GM23338 (cell line): ENCODE results near the gene SNAPIN. TPM values are rescaled to one million over a fixed set of nuclear protein-coding genes. Genes with fewer than 3 reads are reported as not detected.
A peak's percentile ranks its signal among the peaks of the same experiment; 100 is the strongest.

Experiments used
- ATAC-seq: fragments of 200-7000 bp; cut with Tn5 transposase; 3 replicates; pipeline ENCODE4 v1.9.1; 2020
- DNase-seq: peaks from one replicate; pipeline ENCODE4 v3.0.0-alpha.2; 2015; ENCODE audit warnings: low spot score
- H2AFZ ChIP-seq: fragments of 200-600 bp; sonication (generic); 2 replicates; pipeline ENCODE4 v1.8.0; 2016; ENCODE audit warnings: antibody characterized with exemption, mild to moderate bottlenecking, moderate library complexity
- H3F3A ChIP-seq: fragments of 200-600 bp; sonication (generic); replicated peaks from 2 replicates; pipeline ENCODE4 v1.8.0; 2017; ENCODE audit warnings: antibody characterized with exemption, mixed run types, low read depth
- H3K27ac ChIP-seq: fragments of 200-600 bp; sonication (generic); 2 replicates; pipeline ENCODE4 v1.6.1; 2016; ENCODE audit warnings: low read depth
- H3K27me3 ChIP-seq: fragments of 200-600 bp; sonication (generic); 2 replicates; pipeline ENCODE4 v1.8.0; 2016; ENCODE audit warnings: mild to moderate bottlenecking, mixed run types, moderate library complexity; ENCODE audit not compliant: insufficient read depth
- H3K36me3 ChIP-seq: fragments of 200-600 bp; sonication (generic); 2 replicates; pipeline ENCODE4 v1.8.0; 2016; ENCODE audit warnings: mild to moderate bottlenecking; ENCODE audit not compliant: insufficient read depth
- H3K4me1 ChIP-seq: fragments of 200-600 bp; sonication (generic); 2 replicates; pipeline ENCODE4 v1.8.0; 2016; ENCODE audit warnings: mild to moderate bottlenecking, moderate library complexity; ENCODE audit not compliant: insufficient read depth
- H3K4me2 ChIP-seq: fragments of 200-600 bp; sonication (generic); 2 replicates; pipeline ENCODE4 v1.7.1; 2017; ENCODE audit warnings: mixed run types
- H3K4me3 ChIP-seq: fragments of 200-600 bp; sonication (generic); 2 replicates; pipeline ENCODE4 v1.6.1; 2016; ENCODE audit warnings: mixed run types
- H3K79me2 ChIP-seq: fragments of 200-600 bp; sonication (generic); replicated peaks from 2 replicates; pipeline ENCODE4 v1.8.0; 2017; ENCODE audit warnings: mild to moderate bottlenecking; ENCODE audit not compliant: insufficient read depth
- H3K9me2 ChIP-seq: fragments of 200-600 bp; sonication (generic); 2 replicates; pipeline ENCODE4 v1.8.0; 2017; ENCODE audit not compliant: insufficient read depth
- H4K20me1 ChIP-seq: fragments of 200-600 bp; sonication (generic); replicated peaks from 2 replicates; pipeline ENCODE4 v1.8.0; 2017; ENCODE audit warnings: mild to moderate bottlenecking; ENCODE audit not compliant: insufficient read depth
- H3K27ac Mint-ChIP-seq: 2 replicates; pipeline ENCODE4 v1.8.0; 2020; ENCODE audit warnings: inconsistent platforms, mild to moderate bottlenecking, moderate library complexity, mixed read lengths
- H3K27me3 Mint-ChIP-seq: 3 replicates; pipeline ENCODE4 v1.8.0; 2022; ENCODE audit warnings: low read depth, mild to moderate bottlenecking, moderate library complexity, mixed read lengths, inconsistent platforms; ENCODE audit not compliant: insufficient read depth, poor library complexity
- H3K36me3 Mint-ChIP-seq: 3 replicates; pipeline ENCODE4 v1.8.0; 2021; ENCODE audit warnings: low read depth, mild to moderate bottlenecking, inconsistent platforms, moderate library complexity, mixed read lengths
- H3K4me1 Mint-ChIP-seq: 3 replicates; pipeline ENCODE4 v1.8.0; 2020; ENCODE audit warnings: mild to moderate bottlenecking, inconsistent platforms, mixed read lengths
- H3K4me3 Mint-ChIP-seq: 3 replicates; pipeline ENCODE4 v1.8.0; 2021; ENCODE audit warnings: moderate library complexity, mild to moderate bottlenecking, inconsistent platforms, mixed read lengths
- H3K9me3 Mint-ChIP-seq: 3 replicates; pipeline ENCODE4 v1.8.0; 2020; ENCODE audit warnings: moderate library complexity, mild to moderate bottlenecking, inconsistent platforms, mixed read lengths
- CTCF ChIP-seq, 2 experiments: fragments of 200-600 bp in 1 of 2; sonication (generic) in 1 of 2; conservative IDR thresholded peaks; 2 replicates each; pipeline versions ENCODE4 v1.5.1 to v1.6.1; 2016 to 2017; ENCODE audit warnings: antibody characterized with exemption in 2 of 2, low read depth in 2 of 2, mild to moderate bottlenecking in 2 of 2, moderate library complexity in 1 of 2
- EZH2 ChIP-seq: fragments of 200-600 bp; sonication (generic); IDR thresholded peaks from one replicate; pipeline ENCODE4 v1.8.0; 2017; ENCODE audit warnings: antibody characterized with exemption, mild to moderate bottlenecking, low read depth; ENCODE audit not compliant: unreplicated experiment
- NANOG ChIP-seq: IDR thresholded peaks from 2 replicates; pipeline ENCODE4 v1.6.1; 2016; ENCODE audit warnings: antibody characterized with exemption, borderline replicate concordance
- REST ChIP-seq: IDR thresholded peaks from one replicate; pipeline ENCODE4 v1.6.1; 2018; ENCODE audit warnings: antibody characterized with exemption; ENCODE audit not compliant: unreplicated experiment
- ZNF114 ChIP-seq: fragments of 250-450 bp; sonication (Bioruptor Pico); IDR thresholded peaks from 2 replicates; pipeline ENCODE4 v1.5.0; 2020; ENCODE audit warnings: mild to moderate bottlenecking, moderate library complexity
- ZNF331 ChIP-seq: fragments of 250-450 bp; sonication (Bioruptor Pico); IDR thresholded peaks from 2 replicates; pipeline ENCODE4 v1.5.0; 2020; ENCODE audit warnings: low read depth, mild to moderate bottlenecking, moderate library complexity
- polyA plus RNA-seq: library from polyadenylated mRNA; unstranded; fragments of >200 nt; fragmentation: Nextera tagmentation; extraction: Ambion mirVana; gene quantifications from 2 replicates; pipeline ENCODE4 v1.2.1, GENCODE V29; 2016
- total RNA-seq: library from RNA; depleted of rRNA; stranded (reverse); fragments of >200 nt; shearing (Covaris generic); gene quantifications from 2 replicates; pipeline ENCODE4 v1.2.3, GENCODE V29; 2014

The SNAPIN gene
- total and polyA plus RNA-seq, 2 experiments from 2014 or later = 25.6 to 48.5 TPM

GRCh38 chr1:153687346-153688125 is 29.0 kb downstream of the SNAPIN start (continued):
- TF ChIP-seq CTCF (conservative IDR thresholded peaks at IDR 0.05; ENCODE audit: low read depth in 2 of 2) (no peak), EZH2 (no peak), ZNF114 (CRISPR knock-in tag) (no peak), REST (no peak), NANOG (no peak)

GRCh38 chr1:153688276-153688675 is 29.8 kb downstream of the SNAPIN start:
- peaks cover 56% of the 10 kb centered on the region for H3K36me3 Mint-ChIP-seq
- H3K36me3 ChIP-seq = no peaks in the 10 kb centered on the region
- H3K4me3 ChIP-seq = no peak overlapping the region
- H3K27ac ChIP-seq = no peak overlapping the region
- peak overlapping the region; percentile 49 for H3K27ac Mint-ChIP-seq
- DNase-seq (no peak), ATAC-seq (no peak)
- peaks cover 16% of the 10 kb centered on the region for H3K27me3 Mint-ChIP-seq
- H3K4me1 Mint-ChIP-seq = peaks cover 7% of the 10 kb centered on the region; the same call in 2 of the 3 replicates
- no peaks in the 10 kb centered on the region for H3K79me2 ChIP-seq
- H3K9me2 ChIP-seq = no peaks in the 10 kb centered on the region
- no peak overlapping the region for H3K4me2 ChIP-seq
- H2AFZ ChIP-seq = no peak overlapping the region
- H3K4me1 ChIP-seq = no peaks in the 10 kb centered on the region
- no peaks in the 10 kb centered on the region for H4K20me1 ChIP-seq
- H3K27me3 ChIP-seq = no peaks in the 10 kb centered on the region
- H3F3A ChIP-seq = no peaks in the 10 kb centered on the region
- H3K9me3 Mint-ChIP-seq = no peaks in the 10 kb centered on the region; the same call in 2 of the 3 replicates
- no peak overlapping the region; the same call in 2 of the 3 replicates for H3K4me3 Mint-ChIP-seq
- no peak for TF ChIP-seq REST
- TF ChIP-seq EZH2 = no peak
- no peak for TF ChIP-seq ZNF331
- TF ChIP-seq CTCF (conservative IDR thresholded peaks at IDR 0.05; ENCODE audit: low read depth in 2 of 2) = no peak
- no peak for TF ChIP-seq NANOG
